OCI-LY1 (cell line): Measurements from ENCODE around the gene DLG5.

Experiments
- H2AFZ ChIP-seq: fragments of 200-600 bp; sonication (generic), shearing (Covaris generic); 2 replicates; pipeline ENCODE4 v1.6.0; 2014; ENCODE audit warnings: antibody characterized with exemption, mild to moderate bottlenecking, low read length
- H3F3A ChIP-seq: fragments of 200-600 bp; sonication (generic), shearing (Covaris generic); 2 replicates; pipeline ENCODE4 v1.6.0; 2014; ENCODE audit warnings: mild to moderate bottlenecking, antibody characterized with exemption, low read length, moderate library complexity; ENCODE audit not compliant: insufficient read depth
- H3K27ac ChIP-seq: fragments of 200-600 bp; sonication (generic); 2 replicates; pipeline ENCODE4 v1.5.1; 2014; ENCODE audit warnings: low read length, mixed run types, mild to moderate bottlenecking, low read depth; ENCODE audit not compliant: poor library complexity, severe bottlenecking
- H3K27me3 ChIP-seq: fragments of 200-600 bp; sonication (generic); 2 replicates; pipeline ENCODE4 v1.6.0; 2014; ENCODE audit warnings: antibody characterized with exemption, mild to moderate bottlenecking, low read length, moderate library complexity; ENCODE audit not compliant: insufficient read depth
- H3K36me3 ChIP-seq: fragments of 200-600 bp; sonication (generic); 2 replicates; pipeline ENCODE4 v1.6.1; 2014; ENCODE audit warnings: mild to moderate bottlenecking, antibody characterized with exemption, low read length, moderate library complexity, mixed read lengths; ENCODE audit not compliant: insufficient read depth
- H3K4me1 ChIP-seq: fragments of 200-600 bp; sonication (generic); 2 replicates; pipeline ENCODE4 v1.5.1; 2014; ENCODE audit warnings: mild to moderate bottlenecking, low read length, moderate library complexity; ENCODE audit not compliant: insufficient read depth, severe bottlenecking
- H3K4me2 ChIP-seq: fragments of 200-600 bp; sonication (generic), shearing (Covaris generic); 2 replicates; pipeline ENCODE4 v1.6.1; 2014; ENCODE audit warnings: low read length
- H3K4me3 ChIP-seq: fragments of 200-600 bp; sonication (generic); 2 replicates; pipeline ENCODE4 v1.5.1; 2014; ENCODE audit warnings: low read length, low read depth, mild to moderate bottlenecking, mixed read lengths; ENCODE audit not compliant: poor library complexity, severe bottlenecking
- H3K79me2 ChIP-seq: fragments of 200-600 bp; shearing (Covaris generic); 2 replicates; pipeline ENCODE4 v1.6.1; 2016; ENCODE audit warnings: mixed run types, low read length, mixed read lengths; ENCODE audit not compliant: insufficient read depth
- H3K9ac ChIP-seq: fragments of 200-600 bp; sonication (generic), shearing (Covaris generic); 2 replicates; pipeline ENCODE4 v1.6.1; 2014; ENCODE audit warnings: mild to moderate bottlenecking, low read length, mixed read lengths
- H3K9me2 ChIP-seq: fragments of 200-600 bp; sonication (generic), shearing (Covaris generic); 2 replicates; pipeline ENCODE4 v1.6.1; 2014; ENCODE audit warnings: low read depth, mild to moderate bottlenecking, low read length, mixed read lengths
- H3K9me3 ChIP-seq: fragments of 200-600 bp; shearing (Covaris generic); 2 replicates; pipeline ENCODE4 v1.6.1; 2014; ENCODE audit warnings: low read length, mixed read lengths
- H4K20me1 ChIP-seq: fragments of 200-600 bp; sonication (generic), shearing (Covaris generic); 2 replicates; pipeline ENCODE4 v1.6.0; 2016; ENCODE audit warnings: mild to moderate bottlenecking, low read length; ENCODE audit not compliant: insufficient read depth
- EZH2 ChIP-seq: fragments of 200-600 bp; sonication (generic), shearing (Covaris generic); IDR thresholded peaks from 2 replicates; pipeline ENCODE4 v1.8.0; 2017; ENCODE audit warnings: borderline replicate concordance, mixed run types, mild to moderate bottlenecking, antibody characterized with exemption, low read length, moderate library complexity, mixed read lengths
- TF ChIP-seq, protein P1 (sequence below): fragments of 200-600 bp; sonication (generic), shearing (Covaris generic); IDR thresholded peaks from 2 replicates; pipeline ENCODE4 v1.5.1; 2017; ENCODE audit warnings: mild to moderate bottlenecking, antibody characterized with exemption, low read length, moderate library complexity, mixed read lengths

DLG5 gene

DNA sequence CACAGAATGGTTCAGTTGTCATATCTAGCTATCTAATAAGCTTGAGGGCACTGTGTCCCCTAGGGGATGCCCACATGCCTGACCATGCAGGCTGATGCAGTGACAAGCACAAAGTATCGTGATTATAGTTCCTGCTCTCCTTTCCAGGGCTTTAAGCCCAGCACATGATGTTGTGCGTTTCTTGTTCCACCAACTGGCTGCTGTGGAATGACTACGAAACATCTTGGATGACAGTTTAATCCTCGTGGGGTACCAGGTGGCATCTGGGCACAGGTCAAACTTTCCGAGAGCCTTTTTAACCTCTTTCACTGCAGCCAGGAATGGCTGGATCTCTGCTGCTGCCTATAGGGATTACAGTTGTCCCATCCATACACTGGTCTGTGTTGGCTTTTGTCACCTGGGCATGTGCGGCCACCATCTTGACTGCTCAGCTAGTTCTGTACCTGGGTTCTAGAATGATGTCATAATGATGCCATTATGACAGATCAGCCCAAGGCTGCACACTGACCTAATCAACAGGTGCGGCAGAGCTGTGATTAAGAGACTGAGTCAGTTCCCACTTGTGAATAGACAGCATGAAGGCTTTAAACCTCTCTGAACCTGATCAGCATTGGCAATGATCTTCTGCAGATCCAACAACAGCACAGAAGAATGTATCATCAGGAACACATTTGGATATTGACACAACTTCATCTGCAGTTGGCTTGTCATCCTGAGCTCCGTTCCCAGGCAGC is 144.1 kb downstream of the DLG5 start:
- H3K4me2 ChIP-seq: no peak overlapping the region
- no peaks in the 10 kb centered on the region for H3K9me2 ChIP-seq
- no peaks in the 10 kb centered on the region for H4K20me1 ChIP-seq
- no peak for TF ChIP-seq EZH2
- TF ChIP-seq, protein P1, sequence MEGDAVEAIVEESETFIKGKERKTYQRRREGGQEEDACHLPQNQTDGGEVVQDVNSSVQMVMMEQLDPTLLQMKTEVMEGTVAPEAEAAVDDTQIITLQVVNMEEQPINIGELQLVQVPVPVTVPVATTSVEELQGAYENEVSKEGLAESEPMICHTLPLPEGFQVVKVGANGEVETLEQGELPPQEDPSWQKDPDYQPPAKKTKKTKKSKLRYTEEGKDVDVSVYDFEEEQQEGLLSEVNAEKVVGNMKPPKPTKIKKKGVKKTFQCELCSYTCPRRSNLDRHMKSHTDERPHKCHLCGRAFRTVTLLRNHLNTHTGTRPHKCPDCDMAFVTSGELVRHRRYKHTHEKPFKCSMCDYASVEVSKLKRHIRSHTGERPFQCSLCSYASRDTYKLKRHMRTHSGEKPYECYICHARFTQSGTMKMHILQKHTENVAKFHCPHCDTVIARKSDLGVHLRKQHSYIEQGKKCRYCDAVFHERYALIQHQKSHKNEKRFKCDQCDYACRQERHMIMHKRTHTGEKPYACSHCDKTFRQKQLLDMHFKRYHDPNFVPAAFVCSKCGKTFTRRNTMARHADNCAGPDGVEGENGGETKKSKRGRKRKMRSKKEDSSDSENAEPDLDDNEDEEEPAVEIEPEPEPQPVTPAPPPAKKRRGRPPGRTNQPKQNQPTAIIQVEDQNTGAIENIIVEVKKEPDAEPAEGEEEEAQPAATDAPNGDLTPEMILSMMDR: no peak
- no peaks in the 10 kb centered on the region for H3K27me3 ChIP-seq
- H3K4me1 ChIP-seq: no peaks in the 10 kb centered on the region
- H3K4me3 ChIP-seq: no peak overlapping the region
- H3K9me3 ChIP-seq: no peaks in the 10 kb centered on the region
- H3K79me2 ChIP-seq: no peaks in the 10 kb centered on the region
- no peak overlapping the region for H3K27ac ChIP-seq
- no peak overlapping the region for H3K9ac ChIP-seq
- H2AFZ ChIP-seq: no peak overlapping the region
- H3F3A ChIP-seq: no peaks in the 10 kb centered on the region
- H3K36me3 ChIP-seq: no peaks in the 10 kb centered on the region

DNA sequence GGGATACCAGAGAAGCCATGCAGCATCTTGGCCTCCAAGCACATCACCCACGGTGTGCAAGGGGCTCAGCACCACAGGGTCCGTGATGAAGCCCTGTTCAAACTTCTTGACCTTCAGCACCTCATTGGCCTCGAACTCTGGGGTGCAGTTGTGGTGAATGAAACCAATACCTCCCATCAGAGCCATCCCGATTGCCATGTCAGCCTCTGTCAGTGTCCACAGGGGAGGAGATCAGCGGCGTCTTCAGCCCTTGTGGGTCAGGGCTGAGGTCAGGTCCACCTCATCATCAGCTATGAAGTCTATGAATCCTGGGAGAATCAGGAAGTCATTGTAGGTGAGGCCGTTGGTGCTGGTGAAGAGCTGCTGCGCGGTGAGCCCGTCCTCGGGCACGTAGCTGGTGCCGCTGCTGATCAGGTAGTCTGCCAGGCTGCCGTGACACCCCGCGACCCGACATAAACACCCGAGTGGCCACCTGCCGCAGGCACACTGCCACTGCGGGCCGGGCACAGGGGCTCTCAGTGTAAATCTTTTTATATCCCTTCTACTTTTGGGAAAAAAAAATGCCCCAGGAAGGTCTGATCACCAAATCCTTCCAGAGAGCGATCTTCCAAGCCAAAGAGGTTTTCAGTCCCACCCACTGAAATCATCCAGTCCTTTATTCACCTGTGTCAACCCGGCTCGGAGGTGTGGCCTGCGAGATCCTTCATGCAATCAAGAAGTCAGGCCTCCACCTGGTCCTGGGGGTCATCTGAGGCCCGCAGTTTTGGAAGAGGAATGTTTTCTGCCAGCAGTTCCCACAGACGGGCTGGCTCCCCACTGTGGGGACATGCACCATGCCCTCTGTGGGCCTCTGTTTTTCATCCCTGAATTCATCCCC is 144.9 kb downstream of the DLG5 start:
- H3K27me3 ChIP-seq: no peaks in the 10 kb centered on the region
- H3F3A ChIP-seq: no peaks in the 10 kb centered on the region
- no peak overlapping the region for H3K4me2 ChIP-seq
- no peak overlapping the region for H3K27ac ChIP-seq
- H3K9me3 ChIP-seq: no peaks in the 10 kb centered on the region
- no peak overlapping the region for H2AFZ ChIP-seq
- no peaks in the 10 kb centered on the region for H3K4me1 ChIP-seq
- H3K9ac ChIP-seq: no peak overlapping the region
- no peaks in the 10 kb centered on the region for H4K20me1 ChIP-seq
- H3K36me3 ChIP-seq: no peaks in the 10 kb centered on the region
- H3K9me2 ChIP-seq: no peaks in the 10 kb centered on the region
- no peak overlapping the region for H3K4me3 ChIP-seq
- H3K79me2 ChIP-seq: no peaks in the 10 kb centered on the region
- TF ChIP-seq, protein P1: no peak
- no peak for TF ChIP-seq EZH2

DNA sequence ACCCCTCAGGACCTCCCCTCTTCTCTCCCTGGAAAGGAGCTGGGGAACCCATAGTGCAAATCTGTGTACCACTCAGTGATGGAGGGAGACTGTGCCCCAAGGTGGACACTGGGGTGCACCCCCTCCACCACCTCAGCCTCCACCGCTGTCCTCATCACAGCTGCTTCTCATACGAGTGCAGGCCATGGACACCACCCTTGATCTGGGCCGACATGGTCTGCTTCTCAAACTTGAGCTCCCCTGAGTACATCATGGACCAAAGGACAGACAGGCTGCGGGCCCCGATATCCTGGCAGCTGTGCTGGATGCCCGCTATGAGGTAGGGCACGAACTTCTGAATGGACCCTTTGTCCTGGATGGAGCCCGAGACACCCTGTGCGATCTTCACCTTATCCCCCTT is 146.4 kb downstream of the DLG5 start:
- TF ChIP-seq, protein P1: no peak
- no peak for TF ChIP-seq EZH2
- no peak overlapping the region for H2AFZ ChIP-seq
- no peak overlapping the region for H3K27ac ChIP-seq
- no peaks in the 10 kb centered on the region for H3K27me3 ChIP-seq
- H3K4me2 ChIP-seq: no peak overlapping the region
- H3K79me2 ChIP-seq: no peaks in the 10 kb centered on the region
- no peak overlapping the region for H3K9ac ChIP-seq
- H3K4me3 ChIP-seq: no peak overlapping the region
- no peaks in the 10 kb centered on the region for H3K9me3 ChIP-seq
- H3K9me2 ChIP-seq: no peaks in the 10 kb centered on the region
- H3F3A ChIP-seq: no peaks in the 10 kb centered on the region
- H4K20me1 ChIP-seq: no peaks in the 10 kb centered on the region
- no peaks in the 10 kb centered on the region for H3K4me1 ChIP-seq
- H3K36me3 ChIP-seq: no peaks in the 10 kb centered on the region
